Heart left ventricle (tissue), 16 donors: ENCODE data around the gene ZNF79. TPM values are rescaled to one million over a fixed set of nuclear protein-coding genes. Genes with fewer than 3 reads are reported as not detected.

Experiments used
- ATAC-seq, 4 donors: fragments of 200-7000 bp; cut with Tn5 transposase; one replicate each; pipeline ENCODE4 v1.9.1; 2020 to 2022; ENCODE audit warnings: moderate library complexity in 4 of 4, mild to moderate bottlenecking in 3 of 4, moderate number of reproducible peaks in 1 of 4
- DNase-seq, 5 donors: peaks; one replicate each; pipeline ENCODE4 v3.0.0-alpha.2; 2020
- H3K27ac ChIP-seq, 12 donors: fragments of 200-600 bp; sonication (generic) in 4 of 12; one replicate each; pipeline versions ENCODE4 v1.5.0 to v1.8.0; 2016 to 2022; ENCODE audit warnings: mild to moderate bottlenecking in 2 of 12
- H3K27me3 ChIP-seq, 9 donors: fragments of 200-600 bp; sonication (generic) in 2 of 9; one replicate each; pipeline versions ENCODE4 v1.5.1 to v1.8.0; 2016 to 2022; ENCODE audit warnings: mild to moderate bottlenecking in 3 of 9
- H3K36me3 ChIP-seq, 9 donors: fragments of 200-600 bp; sonication (generic) in 2 of 9; one replicate each; pipeline versions ENCODE4 v1.5.0 to v1.8.0; 2018 to 2022; ENCODE audit warnings: mild to moderate bottlenecking in 2 of 9
- H3K4me1 ChIP-seq, 12 donors: fragments of 200-600 bp; sonication (generic) in 4 of 12; one replicate each; pipeline versions ENCODE4 v1.5.0 to v1.8.0; 2016 to 2022; ENCODE audit warnings: mild to moderate bottlenecking in 3 of 12
- H3K4me3 ChIP-seq, 12 donors: fragments of 200-600 bp; sonication (generic) in 4 of 12; one replicate each; pipeline versions ENCODE4 v1.5.0 to v1.8.0; 2017 to 2022; ENCODE audit warnings: mild to moderate bottlenecking in 9 of 12, moderate library complexity in 4 of 12
- H3K9me3 ChIP-seq, 12 donors: fragments of 200-600 bp; sonication (generic) in 4 of 12; one replicate each; pipeline versions ENCODE4 v1.5.0 to v1.8.0; 2016 to 2022; ENCODE audit warnings: mild to moderate bottlenecking in 1 of 12
- CTCF ChIP-seq, 12 donors: fragments of 200-600 bp; sonication (generic) in 4 of 12; IDR thresholded peaks; one replicate each; pipeline versions ENCODE4 v1.5.0 to v1.8.0; 2018 to 2022; ENCODE audit warnings: antibody characterized with exemption in 12 of 12, mild to moderate bottlenecking in 5 of 12
- POLR2A ChIP-seq, 2 donors: fragments of 450-650 bp; IDR thresholded peaks; one replicate each; pipeline ENCODE4 v1.6.1; 2017; ENCODE audit warnings: antibody characterized with exemption in 2 of 2, mild to moderate bottlenecking in 2 of 2, moderate library complexity in 2 of 2
- WGBS, 4 donors: extraction: QIAGEN DNeasy Blood & Tissue Kit in 2 of 4; methylation state at CpG; one replicate each; pipeline versions ENCODE4 v1.1.5 to v1.1.7; 2013 to 2018; 5-methylcytosine and 5-hydroxymethylcytosine counted together
- intact Hi-C, 10 donors: fragments of 100-400 bp; cut with DNase I; formaldehyde crosslinking; loops; one replicate each; pipeline versions ENCODE4 v1.11.1 to v1.14.2; 2022
- polyA plus RNA-seq, 2 donors: library from polyadenylated mRNA; stranded (reverse); fragments of 200-250 nt; gene quantifications; one replicate each; pipeline ENCODE4 v1.2.3, GENCODE V29; 2013
- total RNA-seq, 9 donors: library from RNA; depleted of rRNA in 2 of 9; stranded (reverse); fragments of >200 nt in 2 of 9; fragmentation: NEBNext Ultra II Directional in 3 of 9; extraction: Animal tissue kit (Norgen Biotek cat#: 25700) in 3 of 9; gene quantifications; one replicate each; pipeline versions ENCODE4 v1.1.0 to v1.2.4, GENCODE V29; 2016 to 2023
- donor health status: ischemic (EF 13 %, LVEDD 7.1; RV severe dilation, severe dysfunction).
- donor health status: healthy with polysubstance abuse.
- donor health status: DM: no; HTN: yes; CAD: no.
- donor health status: DM: no; HTN: no; CAD: no.
- donor health status: ischemic (EF 25% LVEDD 6.9; RV normal size, moderate dysfunction).
- donor health status: ischemic (EF 25% LVEDD 5.7; RV mildly dilated, moderate dysfunction).
- donor health status: healthy.
- donor health status: DM: yes; HTN: yes; CAD: no.
- donor health status: ischemic (EF 35%, LVEDD 5.7; RV mildly dilated, moderate dysfunction).
- donor health status: nonischemic (EF 11% LVEDD 7.7; RV severe dilation, severe dysfunction).
- donor health status: DM: yes; HTN: yes; CAD: no.
- donor health status: PGD.
- donor health status: ischemic (EF 29% LVEDD 5.4; RV normal size, mild dysfunction).
- donor health status: nonischemic (EF 23%, LVEDD 6.1; RV moderate dilation, normal function).

ZNF79 gene
- total and polyA plus RNA-seq, 11 donors: 3.1 to 7.4 (median 5.6) TPM

GRCh38 chr9:127491516-127491915 lies 67.3 kb downstream of the ZNF79 start:
- no peak for TF ChIP-seq POLR2A (IDR thresholded peaks at IDR 0.05)
- Histone ChIP-seq H3K27me3 (no peaks in the 10 kb centered on the region), H3K9me3 (no peaks in the 10 kb centered on the region), H3K27ac (no peak overlapping the region), H3K4me3 (no peak overlapping the region), H3K4me1 (peaks cover 0 to 30% (median 12%) of the 10 kb centered on the region in 12 donors), H3K36me3 (peaks cover 0 to 95% (median 86%) of the 10 kb centered on the region in 9 donors)
- 92 to 95% (median 93%) methylated on average over 7 to 10 of the region's 10 CpGs for WGBS, 4 donors
- ATAC-seq (no peak), DNase-seq (no peak)
- intact Hi-C loops: no loop called here

GRCh38 chr9:127492616-127493015 lies 68.4 kb downstream of the ZNF79 start:
- H3K27me3 ChIP-seq: no peaks in the 10 kb centered on the region
- WGBS, 4 donors: 80 to 89% (median 85%) methylated on average over 12 to 14 of the region's 14 CpGs
- ATAC-seq (no peak), DNase-seq (no peak)
- intact Hi-C loops: no loop called here
- H3K27ac ChIP-seq: peak overlapping the region in 2 of 12 donors; percentile 72 to 87
- no peak overlapping the region for H3K4me3 ChIP-seq
- H3K36me3 ChIP-seq: peaks cover 0 to 95% (median 86%) of the 10 kb centered on the region in 9 donors
- H3K4me1 ChIP-seq: peaks cover 0 to 30% (median 12%) of the 10 kb centered on the region in 12 donors
- no peaks in the 10 kb centered on the region for H3K9me3 ChIP-seq
- TF ChIP-seq CTCF (IDR thresholded peaks at IDR 0.05) (no peak), POLR2A (IDR thresholded peaks at IDR 0.05) (no peak)

- peak in 3 of 5 donors; percentile 51 to 86 (median 78) for DNase-seq
- intact Hi-C loops: no loop called here
Observed at GRCh38 chr9:127493592-127494303, 69.6 kb downstream of the ZNF79 start.

GRCh38 chr9:127494304-127494702 lies 70.1 kb downstream of the ZNF79 start:
- H3K27ac ChIP-seq: peak overlapping the region; percentile 55 to 91 (median 79)
- intact Hi-C loops: no loop called here
- 52 to 77% (median 66%) methylated on average over 8 to 9 of the region's 9 CpGs for WGBS, 4 donors
- ATAC-seq: peak; percentile 43 to 68 (median 66)
- H3K27me3 ChIP-seq: no peaks in the 10 kb centered on the region
- no peak for DNase-seq
- H3K4me3 ChIP-seq: no peak overlapping the region
- H3K4me1 ChIP-seq: peaks cover 0 to 30% (median 12%) of the 10 kb centered on the region in 12 donors
- TF ChIP-seq POLR2A (IDR thresholded peaks at IDR 0.05): no peak
- no peak for TF ChIP-seq CTCF (IDR thresholded peaks at IDR 0.05)
- H3K9me3 ChIP-seq: no peaks in the 10 kb centered on the region
- H3K36me3 ChIP-seq: peaks cover 0 to 90% (median 80%) of the 10 kb centered on the region in 9 donors

More at GRCh38 chr9:127493592-127494303, 69.6 kb downstream of the ZNF79 start:
- peak; percentile 80 to 88 (median 84) for ATAC-seq
- Histone ChIP-seq H3K9me3 (no peaks in the 10 kb centered on the region), H3K4me1 (peaks cover 0 to 30% (median 12%) of the 10 kb centered on the region in 12 donors), H3K36me3 (peaks cover 0 to 93% (median 86%) of the 10 kb centered on the region in 9 donors), H3K4me3 (no peak overlapping the region), H3K27me3 (no peaks in the 10 kb centered on the region), H3K27ac (peak overlapping the region; percentile 55 to 91 (median 79))
- no peak for TF ChIP-seq POLR2A (IDR thresholded peaks at IDR 0.05)
- TF ChIP-seq CTCF (IDR thresholded peaks at IDR 0.05): no peak
- 57 to 65% (median 61%) methylated on average over 17 to 22 of the region's 22 CpGs for WGBS, 4 donors

Other genes with a start within 250 kb of the ZNF79 start
- gene GARNL3, start 159.6 kb upstream of the ZNF79 start, total RNA-seq: 10 to 100 TPM; 11.9 to 60.4 (median 26.0) TPM
- gene GARNL3, start 159.6 kb upstream of the ZNF79 start, polyA plus RNA-seq: 10 to 100 TPM in 1 of 2 donors, 1 to 10 TPM in 1; 7.1 to 14.9 TPM
- 10 to 100 TPM; 12.1 to 25.0 (median 14.9) TPM for gene SLC2A8, start 27.2 kb upstream of the ZNF79 start, total RNA-seq
- 10 to 100 TPM; 15.6 to 22.1 TPM for gene SLC2A8, start 27.2 kb upstream of the ZNF79 start, polyA plus RNA-seq
- 100 to 1,000 TPM; 408 to 937 (median 547) TPM for gene RPL12, start 27.0 kb downstream of the ZNF79 start, total RNA-seq
- gene RPL12, start 27.0 kb downstream of the ZNF79 start, polyA plus RNA-seq: 1,000 to 10,000 TPM; 1,225 to 1,523 TPM
- 10 to 100 TPM; 21.9 to 42.2 (median 31.6) TPM for gene LRSAM1, start 27.1 kb downstream of the ZNF79 start, total RNA-seq
- gene LRSAM1, start 27.1 kb downstream of the ZNF79 start, polyA plus RNA-seq: 10 to 100 TPM; 22.2 to 38.0 TPM
- gene STXBP1, start 187.9 kb downstream of the ZNF79 start, total RNA-seq: 100 to 1,000 TPM in 1 of 9 donors, 10 to 100 TPM in 8; 35.9 to 102 (median 50.2) TPM
- 10 to 100 TPM; 14.0 to 23.7 TPM for gene STXBP1, start 187.9 kb downstream of the ZNF79 start, polyA plus RNA-seq